T-cell (primary cell): Measurements from ENCODE around the gene ANKRD33B. TPM values are rescaled to one million over a fixed set of nuclear protein-coding genes. Genes with fewer than 3 reads are reported as not detected.

Experiments
- ATAC-seq, 4 experiments: fragments of 200-7000 bp in 3 of 4; fragments of 150-1000 bp in 1 of 4; cut with Tn5 transposase; replicated peaks in 1 of 4; 1 replicate in 3 of 4; 2 replicates in 1 of 4; pipeline ENCODE4 v1.10.0; 2021; ENCODE audit warnings: moderate library complexity in 3 of 4, mild to moderate bottlenecking in 2 of 4, moderate number of reproducible peaks in 1 of 4
- CTCF ChIA-PET, 2 donors: fragments of 300-600 bp; sonication (Branson Sonifier 250); formaldehyde crosslinking; loops; one replicate each; lab custom pipeline; 2022; ENCODE audit warnings: antibody characterized with exemption in 2 of 2; lab: Charles Lee
- POLR2A ChIA-PET, 2 donors: fragments of 300-600 bp; sonication (Branson Sonifier 250); formaldehyde crosslinking; loops; one replicate each; lab custom pipeline; 2022; ENCODE audit warnings: antibody characterized with exemption in 2 of 2; lab: Charles Lee
- DNase-seq, 35 experiments: peaks; one replicate each; pipeline versions ENCODE4 v3.0.0 to v3.0.0-alpha.2; 2013 to 2023
- H3K27ac ChIP-seq: one replicate; pipeline ENCODE4 v1.5.1; 2013; ENCODE audit warnings: low read length
- H3K27me3 ChIP-seq, 2 experiments: replicated peaks in 1 of 2; 1 replicate in 1 of 2; 2 replicates in 1 of 2; pipeline versions ENCODE4 v1.6.1 to v1.7.0; 2013; ENCODE audit warnings: low read length in 1 of 2, mixed read lengths in 1 of 2; ENCODE audit not compliant: control insufficient read depth in 2 of 2, insufficient read depth in 2 of 2; ENCODE audit errors: extremely low read depth in 1 of 2
- H3K36me3 ChIP-seq, 2 donors: 1 replicate in 1 of 2; 2 replicates in 1 of 2; pipeline versions ENCODE4 v1.6.1 to v1.7.0; 2013; ENCODE audit warnings: low read length in 1 of 2; ENCODE audit not compliant: control insufficient read depth in 2 of 2, insufficient read depth in 1 of 2; ENCODE audit errors: extremely low read depth in 1 of 2
- H3K4me1 ChIP-seq, 2 experiments: 1 replicate in 1 of 2; 2 replicates in 1 of 2; pipeline versions ENCODE4 v1.6.1 to v1.7.0; 2013; ENCODE audit warnings: low read length in 2 of 2, mixed read lengths in 1 of 2; ENCODE audit not compliant: insufficient read depth in 2 of 2, control insufficient read depth in 1 of 2; ENCODE audit errors: extremely low read depth in 1 of 2
- H3K4me3 ChIP-seq, 2 donors: 1 replicate in 1 of 2; 2 replicates in 1 of 2; pipeline versions ENCODE4 v1.5.1 to v1.7.0; 2013; ENCODE audit warnings: mild to moderate bottlenecking in 2 of 2, low read length in 1 of 2, moderate library complexity in 1 of 2; ENCODE audit not compliant: control insufficient read depth in 1 of 2; ENCODE audit errors: extremely low read depth in 1 of 2
- H3K9me3 ChIP-seq: 2 replicates; pipeline ENCODE4 v1.7.0; 2013
- H3K27ac Mint-ChIP-seq, 2 donors: one replicate each; pipeline ENCODE4 v1.8.0; 2020 to 2021; ENCODE audit warnings: mild to moderate bottlenecking in 2 of 2, mixed read lengths in 2 of 2
- H3K27me3 Mint-ChIP-seq, 2 donors: one replicate each; pipeline ENCODE4 v1.8.0; 2021 to 2022; ENCODE audit warnings: mixed read lengths in 2 of 2
- H3K36me3 Mint-ChIP-seq: one replicate; pipeline ENCODE4 v1.8.0; 2021; ENCODE audit warnings: mixed read lengths
- H3K4me1 Mint-ChIP-seq, 3 donors: one replicate each; pipeline ENCODE4 v1.8.0; 2020 to 2022; ENCODE audit warnings: mixed read lengths in 3 of 3, mild to moderate bottlenecking in 1 of 3
- H3K4me3 Mint-ChIP-seq, 3 donors: one replicate each; pipeline ENCODE4 v1.8.0; 2020 to 2022; ENCODE audit warnings: mild to moderate bottlenecking in 3 of 3, mixed read lengths in 3 of 3, moderate library complexity in 3 of 3
- H3K9me3 Mint-ChIP-seq, 3 donors: one replicate each; pipeline ENCODE4 v1.8.0; 2020 to 2022; ENCODE audit warnings: mixed read lengths in 3 of 3
- WGBS: methylation state at CpG from one replicate; pipeline ENCODE4 v1.1.5; 2013; ENCODE audit warnings: missing lambda C conversion rate; ENCODE audit not compliant: insufficient coverage; 5-methylcytosine and 5-hydroxymethylcytosine counted together
- total RNA-seq, 35 experiments: library from RNA in 6 of 35; stranded (reverse) in 6 of 35; fragments of 120-200 nt in 1 of 35; gene quantifications; one replicate each; pipeline versions ENCODE4 v1.2.1 to v1.2.4 and lab custom pipeline; 2013 to 2026

ANKRD33B gene
- total RNA-seq, 5 donors from 2014 or later (not counting 1 experiment from before 2014, with no cell fraction given): 1.0 to 4.1 (median 2.4) TPM

- no peaks in the 10 kb centered on the region for H3K9me3 ChIP-seq
- peaks cover 3 to 10% (median 6%) of the 10 kb centered on the region in 3 donors for H3K4me1 Mint-ChIP-seq
- ChIA-PET POLR2A (no interaction called here), CTCF (no interaction called here)
- H3K27ac ChIP-seq: no peak overlapping the region
- peak overlapping the region in 1 of 2 donors; percentile 54 for H3K27ac Mint-ChIP-seq
- no peak overlapping the region for H3K4me3 ChIP-seq
- H3K27me3 ChIP-seq: no peaks in the 10 kb centered on the region
- peaks cover 0 to 7% (median 0%) of the 10 kb centered on the region in 3 donors for H3K9me3 Mint-ChIP-seq
- WGBS: no CpG with 5 or more reads among the region's 1 CpG
- H3K4me3 Mint-ChIP-seq: no peak overlapping the region
- no peaks in the 10 kb centered on the region for H3K27me3 Mint-ChIP-seq
- no peaks in the 10 kb centered on the region for H3K36me3 ChIP-seq
- DNase-seq (no peak), ATAC-seq (peak in 2 of 4 experiments; percentile 35 to 66)
- peaks cover 15% of the 10 kb centered on the region for H3K36me3 Mint-ChIP-seq
- H3K4me1 ChIP-seq: no peaks in the 10 kb centered on the region
Measured at GRCh38 chr5:10621832-10622231, 58.0 kb downstream of the ANKRD33B start.

- Mint-ChIP-seq H3K36me3 (peaks cover 15% of the 10 kb centered on the region), H3K27me3 (no peaks in the 10 kb centered on the region), H3K9me3 (peaks cover 0 to 7% (median 0%) of the 10 kb centered on the region in 3 donors), H3K27ac (no peak overlapping the region), H3K4me3 (no peak overlapping the region), H3K4me1 (peaks cover 12 to 19% (median 14%) of the 10 kb centered on the region in 3 donors)
- Histone ChIP-seq H3K27me3 (no peaks in the 10 kb centered on the region), H3K4me1 (peaks cover 2 to 8% of the 10 kb centered on the region in 2 experiments), H3K9me3 (no peaks in the 10 kb centered on the region), H3K36me3 (no peaks in the 10 kb centered on the region), H3K27ac (no peak overlapping the region), H3K4me3 (no peak overlapping the region)
- DNase-seq: no peak
- WGBS: 91% methylated on average over 4 of the region's 4 CpGs
- no peak for ATAC-seq
- POLR2A ChIA-PET: no interaction called here
- CTCF ChIA-PET: no interaction called here
Measured at GRCh38 chr5:10622810-10623209, 58.9 kb downstream of the ANKRD33B start.

GRCh38 chr5:10623305-10623910, 59.5 kb downstream of the ANKRD33B start:
- Mint-ChIP-seq H3K27me3 (no peaks in the 10 kb centered on the region), H3K27ac (no peak overlapping the region), H3K9me3 (peaks cover 0 to 7% (median 0%) of the 10 kb centered on the region in 3 donors), H3K4me3 (no peak overlapping the region), H3K36me3 (peaks cover 14% of the 10 kb centered on the region), H3K4me1 (peaks cover 15 to 22% (median 15%) of the 10 kb centered on the region in 3 donors)
- Histone ChIP-seq H3K27ac (no peak overlapping the region), H3K4me1 (peaks cover 2 to 8% of the 10 kb centered on the region in 2 experiments), H3K9me3 (no peaks in the 10 kb centered on the region), H3K36me3 (no peaks in the 10 kb centered on the region), H3K4me3 (no peak overlapping the region), H3K27me3 (peaks cover 0 to 2% of the 10 kb centered on the region in 2 experiments)
- 89% methylated on average over 8 of the region's 10 CpGs for WGBS
- DNase-seq (no peak), ATAC-seq (no peak)
- ChIA-PET POLR2A (interaction anchor here in 1 of 2 donors (0.7 kb wide), 1 partner anchor 33 kb away, joined by 3 read pairs; no protein-coding TSS in a partner anchor), CTCF (interaction anchor here in 1 of 2 donors (0.7 kb wide), 1 partner anchor 26 kb away, joined by 3 read pairs; no protein-coding TSS in a partner anchor)

GRCh38 chr5:10624206-10624605, 60.3 kb downstream of the ANKRD33B start:
- Histone ChIP-seq H3K27ac (no peak overlapping the region), H3K4me1 (peaks cover 2 to 8% of the 10 kb centered on the region in 2 experiments), H3K9me3 (no peaks in the 10 kb centered on the region), H3K27me3 (peaks cover 0 to 9% of the 10 kb centered on the region in 2 experiments), H3K4me3 (no peak overlapping the region), H3K36me3 (no peaks in the 10 kb centered on the region)
- Mint-ChIP-seq H3K4me3 (no peak overlapping the region), H3K27ac (no peak overlapping the region), H3K4me1 (peaks cover 15 to 22% (median 15%) of the 10 kb centered on the region in 3 donors), H3K36me3 (peaks cover 8% of the 10 kb centered on the region), H3K27me3 (peaks cover 0 to under 1% of the 10 kb centered on the region in 2 donors), H3K9me3 (peaks cover 0 to 7% (median 0%) of the 10 kb centered on the region in 3 donors)
- ChIA-PET POLR2A (interaction anchor here in 1 of 2 donors (0.7 kb wide), 1 partner anchor 34 kb away, joined by 3 read pairs; no protein-coding TSS in a partner anchor), CTCF (interaction anchor here in 1 of 2 donors (0.7 kb wide), 1 partner anchor 31 kb away, joined by 3 read pairs; no protein-coding TSS in a partner anchor)
- no peak for ATAC-seq
- DNase-seq: no peak
- 97% methylated on average over 9 of the region's 11 CpGs for WGBS

- Mint-ChIP-seq H3K27me3 (peaks cover 0 to 5% of the 10 kb centered on the region in 2 donors), H3K4me1 (peaks cover 15 to 22% (median 15%) of the 10 kb centered on the region in 3 donors), H3K27ac (no peak overlapping the region), H3K9me3 (peaks cover 0 to 7% (median 0%) of the 10 kb centered on the region in 3 donors), H3K36me3 (peaks cover 8% of the 10 kb centered on the region), H3K4me3 (no peak overlapping the region)
- Histone ChIP-seq H3K36me3 (no peaks in the 10 kb centered on the region), H3K4me1 (peaks cover 2 to 8% of the 10 kb centered on the region in 2 experiments), H3K27me3 (peaks cover 0 to 10% of the 10 kb centered on the region in 2 experiments), H3K27ac (no peak overlapping the region), H3K9me3 (no peaks in the 10 kb centered on the region), H3K4me3 (no peak overlapping the region)
- WGBS: 93% methylated on average over 6 of the region's 6 CpGs
- ChIA-PET POLR2A (interaction anchor here in 1 of 2 donors (0.6 kb wide), 1 partner anchor 393 kb away, joined by 3 read pairs; no protein-coding TSS in a partner anchor), CTCF (interaction anchor here (0.6 to 0.7 kb wide), 2 partner anchors 116 to 1650 kb away, joined by 3 to 4 read pairs; no protein-coding TSS in a partner anchor)
- DNase-seq: no peak
- no peak for ATAC-seq
Measured at GRCh38 chr5:10624679-10625078, 60.8 kb downstream of the ANKRD33B start.

GRCh38 chr5:10625700-10626472, 62.0 kb downstream of the ANKRD33B start:
- H3K4me1 ChIP-seq: peaks cover 2 to 8% of the 10 kb centered on the region in 2 experiments
- H3K27ac Mint-ChIP-seq: no peak overlapping the region
- H3K4me3 Mint-ChIP-seq: peak overlapping the region in 2 of 3 donors; percentile 22 to 89
- peaks cover 0 to 6% (median 0%) of the 10 kb centered on the region in 3 donors for H3K9me3 Mint-ChIP-seq
- H3K9me3 ChIP-seq: no peaks in the 10 kb centered on the region
- H3K4me3 ChIP-seq: no peak overlapping the region
- CTCF ChIA-PET: interaction anchor here (1.1 to 3.1 kb wide), 2 partner anchors 172 to 173 kb away, joined by 3 to 26 read pairs; no protein-coding TSS in a partner anchor
- POLR2A ChIA-PET: interaction anchor here in 1 of 2 donors (0.6 kb wide), 1 partner anchor 178 kb away, joined by 3 read pairs; no protein-coding TSS in a partner anchor
- no peaks in the 10 kb centered on the region for H3K36me3 ChIP-seq
- H3K4me1 Mint-ChIP-seq: peaks cover 15 to 22% (median 17%) of the 10 kb centered on the region in 3 donors
- no peak overlapping the region for H3K27ac ChIP-seq
- no peak for ATAC-seq
- no peak for DNase-seq
- WGBS: 96% methylated on average over 15 of the region's 15 CpGs
- peaks cover 7% of the 10 kb centered on the region for H3K36me3 Mint-ChIP-seq
- H3K27me3 Mint-ChIP-seq: peaks cover 0 to 5% of the 10 kb centered on the region in 2 donors
- peaks cover 0 to 10% of the 10 kb centered on the region in 2 experiments for H3K27me3 ChIP-seq
